K562 (cell line): Measurements from ENCODE around the gene KCNN4. TPM values are rescaled to one million over a fixed set of nuclear protein-coding genes. Genes with fewer than 3 reads are reported as not detected.
A peak's percentile ranks its signal among the peaks of the same experiment; 100 is the strongest.

Experiments
- ADNP ChIP-seq: fragments of 200-800 bp; sonication (Bioruptor generic); IDR thresholded peaks from 2 replicates; pipeline ENCODE4 v1.6.1; 2016; ENCODE audit warnings: missing genetic modification characterization, missing compliant biosample characterization
- CXXC5 ChIP-seq: fragments of 250-450 bp; sonication (Bioruptor Pico); IDR thresholded peaks from 2 replicates; pipeline ENCODE4 v1.8.0; 2022; ENCODE audit warnings: inconsistent platforms, mild to moderate bottlenecking, moderate library complexity
- DDX20 ChIP-seq: fragments of 450-650 bp; IDR thresholded peaks from 2 replicates; pipeline ENCODE4 v1.6.1; 2016; ENCODE audit warnings: missing genetic modification characterization, low read depth, mild to moderate bottlenecking, missing compliant biosample characterization, moderate library complexity
- E2F8 ChIP-seq: fragments of 450-650 bp; IDR thresholded peaks from 2 replicates; pipeline ENCODE4 v1.7.1; 2018; ENCODE audit warnings: mild to moderate bottlenecking, low read depth; ENCODE audit not compliant: partially characterized antibody
- HNRNPH1 ChIP-seq: fragments of 200-400 bp; formaldehyde crosslinking; optimal IDR thresholded peaks from 2 replicates; pipeline ENCODE3; 2017; ENCODE audit warnings: low read depth, mild to moderate bottlenecking, low read length, moderate library complexity
- KDM5B ChIP-seq: fragments of 200-600 bp; sonication (generic); IDR thresholded peaks from 2 replicates; pipeline ENCODE4 v1.6.1; 2012; ENCODE audit warnings: low read depth, mild to moderate bottlenecking, moderate library complexity, low read length, control low read depth, inconsistent platforms; ENCODE audit not compliant: insufficient replicate concordance
- NONO ChIP-seq, 2 experiments: fragments of 200-400 bp in 1 of 2; fragments of 450-650 bp in 1 of 2; formaldehyde crosslinking in 1 of 2; IDR thresholded peaks; 2 replicates each; pipeline ENCODE4 v1.6.1; 2017; ENCODE audit warnings: low read depth in 2 of 2, mild to moderate bottlenecking in 2 of 2, moderate library complexity in 2 of 2, low read length in 1 of 2
- PHF8 ChIP-seq: fragments of 200-600 bp; sonication (generic); IDR thresholded peaks from 2 replicates; pipeline ENCODE4 v1.6.1; 2012; ENCODE audit warnings: mixed run types, mild to moderate bottlenecking, inconsistent platforms, low read length, moderate library complexity, borderline replicate concordance
- RBM14 ChIP-seq: fragments of 200-400 bp; formaldehyde crosslinking; IDR thresholded peaks from 2 replicates; pipeline ENCODE4 v1.6.1; 2018; ENCODE audit warnings: low read depth, mild to moderate bottlenecking, low read length, moderate library complexity, borderline replicate concordance; ENCODE audit not compliant: insufficient read depth
- RBM25 ChIP-seq: fragments of 200-400 bp; formaldehyde crosslinking; IDR thresholded peaks from 2 replicates; pipeline ENCODE4 v1.6.1; 2018; ENCODE audit warnings: low read length, low read depth, moderate library complexity; ENCODE audit not compliant: severe bottlenecking
- RUNX1 ChIP-seq: sonication (generic); IDR thresholded peaks from 2 replicates; pipeline ENCODE4 v1.6.1; 2016; ENCODE audit warnings: antibody characterized with exemption, low read depth
- TAF15 ChIP-seq: fragments of 200-400 bp; formaldehyde crosslinking; IDR thresholded peaks from 2 replicates; pipeline ENCODE4 v1.6.1; 2017; ENCODE audit warnings: mild to moderate bottlenecking, low read depth, low read length, moderate library complexity
- ZBTB43 ChIP-seq: sonication (generic); formaldehyde crosslinking; IDR thresholded peaks from 2 replicates; pipeline ENCODE4 v1.8.0; 2023; ENCODE audit warnings: mild to moderate bottlenecking, missing genetic modification reagents
- ZC3H8 ChIP-seq: fragments of 450-650 bp; IDR thresholded peaks from 2 replicates; pipeline ENCODE4 v1.6.1; 2017
- ZFX ChIP-seq: sonication (generic); formaldehyde crosslinking; IDR thresholded peaks from 2 replicates; pipeline ENCODE4 v1.8.0; 2022; ENCODE audit warnings: mild to moderate bottlenecking, missing genetic modification reagents, moderate library complexity
- ZMIZ1 ChIP-seq, 2 experiments: fragments of 150-350 bp in 1 of 2; IDR thresholded peaks; 2 replicates each; pipeline ENCODE4 v1.6.1; 2012 to 2016; ENCODE audit warnings: low read depth in 2 of 2, low read length in 2 of 2, mild to moderate bottlenecking in 1 of 2, moderate library complexity in 1 of 2
- ZNF239 ChIP-seq: fragments of 250-450 bp; sonication (Bioruptor Pico); IDR thresholded peaks from 2 replicates; pipeline ENCODE4 v1.4.0; 2020; ENCODE audit warnings: mild to moderate bottlenecking
- ZNF408 ChIP-seq: fragments of 250-450 bp; sonication (Bioruptor Pico); IDR thresholded peaks from 2 replicates; pipeline ENCODE4 v1.4.0; 2020; ENCODE audit warnings: low read depth, mild to moderate bottlenecking, moderate library complexity
- ZNF699 ChIP-seq: fragments of 250-450 bp; sonication (Bioruptor Pico); IDR thresholded peaks from 2 replicates; pipeline ENCODE4 v1.8.0; 2021; ENCODE audit warnings: mild to moderate bottlenecking, moderate library complexity; ENCODE audit not compliant: insufficient replicate concordance
- polyA plus RNA-seq, 8 experiments: library from polyadenylated mRNA; depleted of rRNA in 4 of 8; stranded (reverse) in 5 of 8; unstranded in 3 of 8; fragments of >200 nt; fragmentation: Nextera tagmentation in 2 of 8; fragmentation: Illumina TruSeq in 1 of 8; extraction: Ambion mirVana in 2 of 8; extraction: Trizol in 1 of 8; gene quantifications; 2 replicates each; pipeline versions ENCODE4 v1.2.1 to v1.2.3, GENCODE V29; 2011 to 2014; ENCODE audit warnings: inconsistent platforms in 1 of 8, missing spikeins in 1 of 8
- total RNA-seq, 7 experiments: library from RNA; depleted of rRNA in 6 of 7; stranded (reverse); fragments of >200 nt in 6 of 7; fragmentation: Illumina TruSeq in 2 of 7; extraction: Trizol in 2 of 7; gene quantifications; 2 replicates each; pipeline versions ENCODE4 v1.2.1 to v1.2.3, GENCODE V29; 2011 to 2021; ENCODE audit warnings: low replicate concordance in 1 of 7

KCNN4 gene
- total and polyA plus RNA-seq, 9 of the 15 experiments (the other 6 are each of a cell fraction or from before 2014, with no cell fraction given), result 0.53 to 37.7 (median 25.9) TPM

- TF ChIP-seq E2F8 (peak; percentile 67), PHF8 (peak; percentile 57; the same call in 1 of the 2 replicates), DDX20 (tag) (no peak), ZFX (CRISPR knock-in tag) (peak; percentile 49), RBM14 (no peak), KDM5B (peak; percentile 24), ZBTB43 (CRISPR knock-in tag) (0 out of 2 replicates have a peak, but pooled peaks have one; percentile 78), ZNF699 (CRISPR knock-in tag) (no peak), NONO (IDR thresholded peaks at IDR 0.05; ENCODE audit: low read depth in 2 of 2, low read length in 1 of 2) (peak in 1 of 2 experiments; percentile 94; a peak in 3 of 4 replicates), HNRNPH1 (no peak), RUNX1 (peak; percentile 93), RBM25 (peak; percentile 59), TAF15 (no peak), ZMIZ1 (IDR thresholded peaks at IDR 0.05; ENCODE audit: low read depth in 2 of 2, low read length in 2 of 2) (peak in 1 of 2 experiments; percentile 96; a peak in 2 of 4 replicates), ZNF408 (CRISPR knock-in tag) (no peak), CXXC5 (CRISPR knock-in tag) (peak; percentile 100), ZC3H8 (no peak), ZNF239 (no peak), ADNP (no peak)
Measured at GRCh38 chr19:43774103-43774939, 6.5 kb downstream of the KCNN4 start (continued).
